Astrocyte (in vitro differentiated cells and primary cell): ENCODE measurements around the gene TXNL4A. TPM values are rescaled to one million over a fixed set of nuclear protein-coding genes. Genes with fewer than 3 reads are reported as not detected.

Source experiments
- DNase-seq: peaks from one replicate; pipeline ENCODE4 v3.0.0-alpha.2; 2010; ENCODE audit warnings: low read depth
- FAIRE-seq: peaks from 2 replicates; lab custom pipeline; 2011; peaks lifted over from hg19 to GRCh38; lab: Jason Lieb, UNC
- H2AFZ ChIP-seq: 2 replicates; pipeline ENCODE4 v1.6.0; 2012; ENCODE audit warnings: low read depth, low read length, inconsistent platforms
- H3K27ac ChIP-seq: 2 replicates; pipeline ENCODE4 v1.5.1; 2011; ENCODE audit warnings: low read depth, low read length, inconsistent platforms
- H3K27me3 ChIP-seq: 2 replicates; pipeline ENCODE4 v1.6.0; 2011; ENCODE audit warnings: low read length, inconsistent platforms; ENCODE audit not compliant: insufficient read depth
- H3K36me3 ChIP-seq: 2 replicates; pipeline ENCODE4 v1.5.1; 2011; ENCODE audit warnings: low read length, inconsistent platforms; ENCODE audit not compliant: insufficient read depth
- H3K4me1 ChIP-seq: 2 replicates; pipeline ENCODE4 v1.5.1; 2011; ENCODE audit warnings: low read length, inconsistent platforms; ENCODE audit not compliant: insufficient read depth
- H3K4me2 ChIP-seq: 2 replicates; pipeline ENCODE4 v1.6.0; 2012; ENCODE audit warnings: low read length, inconsistent platforms
- H3K4me3 ChIP-seq: 2 replicates; pipeline ENCODE4 v1.5.1; 2011; ENCODE audit warnings: low read depth, mild to moderate bottlenecking, low read length, inconsistent platforms; ENCODE audit not compliant: insufficient read depth
- H3K79me2 ChIP-seq: 2 replicates; pipeline ENCODE4 v1.6.0; 2012; ENCODE audit warnings: mild to moderate bottlenecking, low read length, inconsistent platforms; ENCODE audit not compliant: insufficient read depth
- H3K9ac ChIP-seq: 2 replicates; pipeline ENCODE4 v1.6.0; 2012; ENCODE audit warnings: mild to moderate bottlenecking, low read length, inconsistent platforms
- H3K9me3 ChIP-seq: 2 replicates; pipeline ENCODE4 v1.5.1; 2012; ENCODE audit warnings: low read depth, mild to moderate bottlenecking, low read length, inconsistent platforms; ENCODE audit not compliant: insufficient read depth
- H4K20me1 ChIP-seq: 2 replicates; pipeline ENCODE4 v1.6.0; 2012; ENCODE audit warnings: low read length, inconsistent platforms; ENCODE audit not compliant: insufficient read depth
- H3K27ac Mint-ChIP-seq: one replicate; pipeline ENCODE4 v1.8.0; 2021; ENCODE audit warnings: mild to moderate bottlenecking, mixed read lengths; ENCODE audit not compliant: unreplicated experiment
- H3K27me3 Mint-ChIP-seq: one replicate; pipeline ENCODE4 v1.8.0; 2021; ENCODE audit warnings: low read depth, mixed read lengths; ENCODE audit not compliant: unreplicated experiment
- H3K36me3 Mint-ChIP-seq: one replicate; pipeline ENCODE4 v1.8.0; 2021; ENCODE audit warnings: low read depth, mixed read lengths; ENCODE audit not compliant: unreplicated experiment
- H3K4me1 Mint-ChIP-seq: one replicate; pipeline ENCODE4 v1.8.0; 2021; ENCODE audit warnings: low read depth, mixed read lengths; ENCODE audit not compliant: unreplicated experiment
- H3K4me3 Mint-ChIP-seq: one replicate; pipeline ENCODE4 v1.8.0; 2021; ENCODE audit warnings: mild to moderate bottlenecking, moderate library complexity, mixed read lengths; ENCODE audit not compliant: unreplicated experiment
- H3K9me3 Mint-ChIP-seq: one replicate; pipeline ENCODE4 v1.8.0; 2021; ENCODE audit warnings: mild to moderate bottlenecking, mixed read lengths; ENCODE audit not compliant: unreplicated experiment
- EZH2 ChIP-seq: IDR thresholded peaks from 2 replicates; pipeline ENCODE4 v1.6.1; 2012; ENCODE audit warnings: mild to moderate bottlenecking, low read length, inconsistent platforms; ENCODE audit not compliant: insufficient read depth
- total RNA-seq: library from RNA; stranded (reverse); gene quantifications from 2 replicates; pipeline ENCODE4 v1.2.1, GENCODE V29; 2021
- TF ChIP-seq, protein P1 (sequence below): IDR thresholded peaks from 2 replicates; pipeline ENCODE4 v1.5.1; 2011; ENCODE audit warnings: low read depth, mild to moderate bottlenecking, inconsistent platforms, low read length, moderate library complexity; ENCODE audit not compliant: insufficient read depth

Gene TXNL4A
- total RNA-seq, 1 donor from 2014 or later, result 135 TPM

DNA sequence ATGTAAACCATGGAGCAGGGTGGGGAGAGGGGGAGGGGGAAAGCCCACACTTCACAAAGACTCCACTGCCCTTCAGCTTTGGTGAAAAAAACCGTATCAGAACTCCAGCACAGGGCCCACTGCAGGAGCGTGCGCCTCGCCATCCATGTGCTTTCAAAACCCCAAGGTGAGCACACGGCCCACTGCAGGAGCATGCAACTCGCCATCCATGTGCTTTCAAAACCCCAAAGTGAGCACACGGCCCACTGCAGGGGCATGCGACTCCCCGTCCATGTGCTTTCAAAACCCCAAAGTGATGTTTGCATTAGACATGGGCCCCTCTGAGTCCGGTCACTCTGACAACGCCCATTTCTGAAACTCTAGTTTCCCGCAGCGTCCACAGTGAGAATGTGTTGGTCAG, 7.8 kb downstream of the TXNL4A start:
- no peaks in the 10 kb centered on the region for H3K9me3 Mint-ChIP-seq
- Histone ChIP-seq H4K20me1 (peaks cover 100% of the 10 kb centered on the region), H3K4me2 (no peak overlapping the region)

DNA sequence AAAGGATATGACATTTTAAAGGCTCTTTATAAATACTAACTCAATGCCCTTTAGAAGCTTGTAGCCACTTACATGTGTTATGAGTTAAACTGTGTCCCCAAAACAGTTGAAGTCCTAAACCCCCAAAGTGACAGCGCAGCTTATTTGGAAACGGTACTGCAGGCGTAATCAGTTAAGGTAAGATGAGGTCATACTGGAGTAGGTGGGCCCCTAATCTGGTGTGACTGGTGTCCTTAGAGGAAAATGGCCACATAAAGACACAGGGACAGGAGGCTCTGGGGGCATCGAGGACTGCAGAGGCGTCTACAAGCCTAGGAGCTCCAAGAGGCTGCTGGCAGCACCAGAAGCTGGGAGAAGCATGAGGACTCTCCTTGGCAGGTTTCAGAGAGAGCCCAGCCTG, 8.5 kb downstream of the TXNL4A start:
- H3K4me3 ChIP-seq, result no peak overlapping the region
- no peak for TF ChIP-seq EZH2
- TF ChIP-seq, protein P1, sequence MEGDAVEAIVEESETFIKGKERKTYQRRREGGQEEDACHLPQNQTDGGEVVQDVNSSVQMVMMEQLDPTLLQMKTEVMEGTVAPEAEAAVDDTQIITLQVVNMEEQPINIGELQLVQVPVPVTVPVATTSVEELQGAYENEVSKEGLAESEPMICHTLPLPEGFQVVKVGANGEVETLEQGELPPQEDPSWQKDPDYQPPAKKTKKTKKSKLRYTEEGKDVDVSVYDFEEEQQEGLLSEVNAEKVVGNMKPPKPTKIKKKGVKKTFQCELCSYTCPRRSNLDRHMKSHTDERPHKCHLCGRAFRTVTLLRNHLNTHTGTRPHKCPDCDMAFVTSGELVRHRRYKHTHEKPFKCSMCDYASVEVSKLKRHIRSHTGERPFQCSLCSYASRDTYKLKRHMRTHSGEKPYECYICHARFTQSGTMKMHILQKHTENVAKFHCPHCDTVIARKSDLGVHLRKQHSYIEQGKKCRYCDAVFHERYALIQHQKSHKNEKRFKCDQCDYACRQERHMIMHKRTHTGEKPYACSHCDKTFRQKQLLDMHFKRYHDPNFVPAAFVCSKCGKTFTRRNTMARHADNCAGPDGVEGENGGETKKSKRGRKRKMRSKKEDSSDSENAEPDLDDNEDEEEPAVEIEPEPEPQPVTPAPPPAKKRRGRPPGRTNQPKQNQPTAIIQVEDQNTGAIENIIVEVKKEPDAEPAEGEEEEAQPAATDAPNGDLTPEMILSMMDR, result no peak
- peaks cover 16% of the 10 kb centered on the region for H3K4me1 Mint-ChIP-seq
- FAIRE-seq, result no peak
- no peak overlapping the region for H3K27ac ChIP-seq
- peaks cover 100% of the 10 kb centered on the region for H3K79me2 ChIP-seq
- H3K4me1 ChIP-seq, result no peaks in the 10 kb centered on the region
- peaks cover 4% of the 10 kb centered on the region for H3K36me3 ChIP-seq
- no peaks in the 10 kb centered on the region for H3K27me3 Mint-ChIP-seq
- H3K4me2 ChIP-seq, result no peak overlapping the region
- H3K27me3 ChIP-seq, result no peaks in the 10 kb centered on the region
- no peak overlapping the region for H3K9ac ChIP-seq
- no peaks in the 10 kb centered on the region for H3K9me3 Mint-ChIP-seq
- no peak overlapping the region for H3K4me3 Mint-ChIP-seq
- no peaks in the 10 kb centered on the region for H3K9me3 ChIP-seq
- H2AFZ ChIP-seq, result no peak overlapping the region
- no peak overlapping the region for H3K27ac Mint-ChIP-seq
- DNase-seq, result no peak
- peaks cover 10% of the 10 kb centered on the region for H3K36me3 Mint-ChIP-seq
- H4K20me1 ChIP-seq, result peaks cover 100% of the 10 kb centered on the region

More for the DNA sequence above, 7.8 kb downstream of the TXNL4A start:
- Mint-ChIP-seq H3K27ac (no peak overlapping the region), H3K36me3 (peaks cover 8% of the 10 kb centered on the region), H3K4me1 (peaks cover 18% of the 10 kb centered on the region), H3K4me3 (no peak overlapping the region), H3K27me3 (no peaks in the 10 kb centered on the region)
- H3K36me3 ChIP-seq, result peaks cover 6% of the 10 kb centered on the region
- no peak overlapping the region for H2AFZ ChIP-seq
- H3K27ac ChIP-seq, result no peak overlapping the region
- peaks cover 100% of the 10 kb centered on the region for H3K79me2 ChIP-seq
- no peak overlapping the region for H3K4me3 ChIP-seq
- DNase-seq (no peak), FAIRE-seq (no peak)
- H3K4me1 ChIP-seq, result no peaks in the 10 kb centered on the region
- no peaks in the 10 kb centered on the region for H3K27me3 ChIP-seq
- H3K9ac ChIP-seq, result no peak overlapping the region
- TF ChIP-seq, protein P1, result no peak
- TF ChIP-seq EZH2, result no peak
- H3K9me3 ChIP-seq, result no peaks in the 10 kb centered on the region

- DNase-seq, result no peak
- TF ChIP-seq, protein P1, result no peak
- TF ChIP-seq EZH2, result no peak
- Histone ChIP-seq H3K9me3 (no peaks in the 10 kb centered on the region), H3K27ac (no peak overlapping the region), H3K4me3 (no peak overlapping the region), H3K4me1 (no peaks in the 10 kb centered on the region), H2AFZ (no peak overlapping the region), H3K27me3 (no peaks in the 10 kb centered on the region), H3K4me2 (no peak overlapping the region), H4K20me1 (peaks cover 95% of the 10 kb centered on the region), H3K36me3 (peaks cover 19% of the 10 kb centered on the region), H3K9ac (no peak overlapping the region), H3K79me2 (peaks cover 86% of the 10 kb centered on the region)
- H3K27ac Mint-ChIP-seq, result no peak overlapping the region
- no peak overlapping the region for H3K4me3 Mint-ChIP-seq
- H3K9me3 Mint-ChIP-seq, result no peaks in the 10 kb centered on the region
- no peak for FAIRE-seq
- H3K36me3 Mint-ChIP-seq, result peaks cover 17% of the 10 kb centered on the region
- H3K4me1 Mint-ChIP-seq, result peaks cover 9% of the 10 kb centered on the region
- no peaks in the 10 kb centered on the region for H3K27me3 Mint-ChIP-seq
These were observed 12.2 kb downstream of the TXNL4A start for GRCh38 chr18:79975985-79976680.
